ENCODE measurements around the gene KIR2DL1. TPM values are rescaled to one million over a fixed set of nuclear protein-coding genes. Genes with fewer than 3 reads are reported as not detected.

KIR2DL1 gene
- total RNA-seq, 1 experiment from 2014 or later = not detected

- Histone ChIP-seq H3K27me3 (ENCODE audit: insufficient read depth, low read length) (no peaks in the 10 kb centered on the region), H3K23me2 (ENCODE audit: insufficient read length, low read depth, low read length, poor library complexity, severe bottlenecking) (no peaks in the 10 kb centered on the region), H2BK120ac (ENCODE audit: low read depth, low read length, poor library complexity, severe bottlenecking) (no peak overlapping the region), H2BK20ac (ENCODE audit: low read depth, low read length, poor library complexity, severe bottlenecking) (no peak overlapping the region), H3K4me1 (ENCODE audit: insufficient read depth, low read length) (no peaks in the 10 kb centered on the region), H3K79me2 (ENCODE audit: insufficient read depth, low read length) (no peaks in the 10 kb centered on the region), H4K20me1 (ENCODE audit: control insufficient read depth, insufficient read depth, insufficient read length) (no peaks in the 10 kb centered on the region), H4K91ac (ENCODE audit: insufficient read length, low read depth, low read length) (no peak overlapping the region), H4K5ac (ENCODE audit: insufficient read length, low read depth, low read length) (no peak overlapping the region), H2AFZ (ENCODE audit: low read length) (no peak overlapping the region), H3T11ph (ENCODE audit: low read length) (no peak overlapping the region), H2BK15ac (ENCODE audit: low read depth, low read length) (no peak overlapping the region), H3K9ac (ENCODE audit: extremely low read depth, insufficient read length, low read length) (no peak overlapping the region), H3K4ac (ENCODE audit: low read depth, low read length) (no peak overlapping the region), H3K18ac (ENCODE audit: insufficient read length, low read depth, low read length) (no peak overlapping the region), H3K14ac (ENCODE audit: insufficient read depth, low read length) (no peak overlapping the region), H3K4me2 (ENCODE audit: insufficient read depth, insufficient read length, low read length) (no peak overlapping the region), H3K23ac (ENCODE audit: insufficient read length, low read depth, low read length) (no peak overlapping the region), H2BK12ac (ENCODE audit: insufficient read length, low read depth, low read length) (no peak overlapping the region), H4K8ac (replicated peaks; ENCODE audit: insufficient read length, low read depth, low read length) (no peak overlapping the region), H2BK5ac (ENCODE audit: insufficient read length, low read length) (no peak overlapping the region), H3K56ac (ENCODE audit: insufficient read length, low read depth, low read length) (no peak overlapping the region), H3K9me3 (ENCODE audit: control insufficient read depth, low read depth, low read length) (peaks cover 85% of the 10 kb centered on the region), H3K79me1 (ENCODE audit: insufficient read depth, low read depth, low read length, poor library complexity, severe bottlenecking) (no peaks in the 10 kb centered on the region), H3K27ac (ENCODE audit: insufficient read length, low read depth, low read length) (no peak overlapping the region), H2AK5ac (ENCODE audit: insufficient read length, low read length) (no peak overlapping the region)
- peaks cover 9% of the 10 kb centered on the region for H3K27me3 Mint-ChIP-seq (ENCODE audit: low read depth)
- H3K4me1 Mint-ChIP-seq = no peaks in the 10 kb centered on the region
- no CpG with 5 or more reads among the region's 7 CpGs for WGBS (ENCODE audit: extremely low coverage, insufficient read length, low lambda C conversion rate)
- peaks cover 16 to 45% (median 19%) of the 10 kb centered on the region in 3 experiments for H3K36me3 Mint-ChIP-seq (ENCODE audit: insufficient read depth in 1 of 3, low read depth in 3 of 3)
- H3K9me3 Mint-ChIP-seq = peaks cover 94 to 99% of the 10 kb centered on the region in 2 experiments
- TF ChIP-seq CTCF (conservative IDR thresholded peaks at IDR 0.05) = no peak
- H3K4me3 Mint-ChIP-seq = no peak overlapping the region
- no peak overlapping the region for H3K27ac Mint-ChIP-seq
- DNase-seq = no peak
These were observed 44.3 kb upstream of the KIR2DL1 start for GRCh38 chr19:54725321-54725720.

Measured in H9 (cell line).